Mammary epithelial cell (primary cell): ENCODE measurements around the gene ALOX12.

Experiments
- EZH2 ChIP-seq: IDR thresholded peaks from 2 replicates; pipeline ENCODE4 v1.6.1; 2012; ENCODE audit warnings: low read length, inconsistent platforms, borderline replicate concordance
- TF ChIP-seq, protein P1 (sequence below), 2 donors: IDR thresholded peaks in 1 of 2; conservative IDR thresholded peaks in 1 of 2; 2 replicates each; pipeline ENCODE4 v1.5.1; 2011 to 2012; ENCODE audit warnings: inconsistent platforms in 2 of 2, low read length in 2 of 2, mild to moderate bottlenecking in 2 of 2, control low read depth in 1 of 2, low read depth in 1 of 2; ENCODE audit not compliant: insufficient read depth in 1 of 2; ENCODE audit errors: extremely low read depth in 1 of 2

DNA sequence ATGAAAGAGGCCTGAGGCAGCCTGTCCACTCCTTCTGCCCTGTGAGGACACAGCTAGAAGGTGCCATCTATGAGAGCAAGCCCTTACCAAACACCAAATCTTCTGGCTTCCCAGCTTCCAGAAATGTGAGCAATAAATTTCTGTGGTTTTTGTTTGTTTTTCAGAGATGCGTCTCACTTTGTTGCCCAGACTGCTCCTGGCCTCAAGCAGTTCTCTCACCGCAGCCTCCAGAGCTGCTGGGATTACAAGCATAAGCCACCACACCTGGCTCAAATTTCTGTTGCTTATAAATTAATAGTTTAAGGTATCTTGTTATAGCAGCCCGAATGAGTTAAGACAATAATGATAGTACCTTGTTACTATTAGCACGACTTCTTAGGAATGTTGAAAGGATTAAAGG lies 60.5 kb downstream of the ALOX12 start:
- TF ChIP-seq, protein P1, sequence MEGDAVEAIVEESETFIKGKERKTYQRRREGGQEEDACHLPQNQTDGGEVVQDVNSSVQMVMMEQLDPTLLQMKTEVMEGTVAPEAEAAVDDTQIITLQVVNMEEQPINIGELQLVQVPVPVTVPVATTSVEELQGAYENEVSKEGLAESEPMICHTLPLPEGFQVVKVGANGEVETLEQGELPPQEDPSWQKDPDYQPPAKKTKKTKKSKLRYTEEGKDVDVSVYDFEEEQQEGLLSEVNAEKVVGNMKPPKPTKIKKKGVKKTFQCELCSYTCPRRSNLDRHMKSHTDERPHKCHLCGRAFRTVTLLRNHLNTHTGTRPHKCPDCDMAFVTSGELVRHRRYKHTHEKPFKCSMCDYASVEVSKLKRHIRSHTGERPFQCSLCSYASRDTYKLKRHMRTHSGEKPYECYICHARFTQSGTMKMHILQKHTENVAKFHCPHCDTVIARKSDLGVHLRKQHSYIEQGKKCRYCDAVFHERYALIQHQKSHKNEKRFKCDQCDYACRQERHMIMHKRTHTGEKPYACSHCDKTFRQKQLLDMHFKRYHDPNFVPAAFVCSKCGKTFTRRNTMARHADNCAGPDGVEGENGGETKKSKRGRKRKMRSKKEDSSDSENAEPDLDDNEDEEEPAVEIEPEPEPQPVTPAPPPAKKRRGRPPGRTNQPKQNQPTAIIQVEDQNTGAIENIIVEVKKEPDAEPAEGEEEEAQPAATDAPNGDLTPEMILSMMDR (conservative IDR thresholded peaks at IDR 0.05 in 1 of 2, IDR thresholded peaks at IDR 0.05 in 1 of 2; ENCODE audit: extremely low read depth in 1 of 2, insufficient read depth in 1 of 2, low read depth in 1 of 2, low read length in 2 of 2): no peak
- no peak for TF ChIP-seq EZH2
